A673 (cell line): Measurements from ENCODE around the gene NCBP3.

Source experiments
- CTCF ChIP-seq: fragments of 300-800, 200-600 bp; sonication (generic); conservative IDR thresholded peaks from 2 replicates; pipeline ENCODE4 v1.5.1; 2017; ENCODE audit warnings: low read depth, mild to moderate bottlenecking, antibody characterized with exemption, low read length, moderate library complexity, mixed read lengths
- EZH2 ChIP-seq: fragments of 200-600 bp; sonication (generic); IDR thresholded peaks from 2 replicates; pipeline ENCODE4 v1.6.1; 2017; ENCODE audit warnings: borderline replicate concordance, low read depth, mild to moderate bottlenecking, mixed read lengths, antibody characterized with exemption, low read length; ENCODE audit not compliant: poor library complexity, severe bottlenecking

DNA sequence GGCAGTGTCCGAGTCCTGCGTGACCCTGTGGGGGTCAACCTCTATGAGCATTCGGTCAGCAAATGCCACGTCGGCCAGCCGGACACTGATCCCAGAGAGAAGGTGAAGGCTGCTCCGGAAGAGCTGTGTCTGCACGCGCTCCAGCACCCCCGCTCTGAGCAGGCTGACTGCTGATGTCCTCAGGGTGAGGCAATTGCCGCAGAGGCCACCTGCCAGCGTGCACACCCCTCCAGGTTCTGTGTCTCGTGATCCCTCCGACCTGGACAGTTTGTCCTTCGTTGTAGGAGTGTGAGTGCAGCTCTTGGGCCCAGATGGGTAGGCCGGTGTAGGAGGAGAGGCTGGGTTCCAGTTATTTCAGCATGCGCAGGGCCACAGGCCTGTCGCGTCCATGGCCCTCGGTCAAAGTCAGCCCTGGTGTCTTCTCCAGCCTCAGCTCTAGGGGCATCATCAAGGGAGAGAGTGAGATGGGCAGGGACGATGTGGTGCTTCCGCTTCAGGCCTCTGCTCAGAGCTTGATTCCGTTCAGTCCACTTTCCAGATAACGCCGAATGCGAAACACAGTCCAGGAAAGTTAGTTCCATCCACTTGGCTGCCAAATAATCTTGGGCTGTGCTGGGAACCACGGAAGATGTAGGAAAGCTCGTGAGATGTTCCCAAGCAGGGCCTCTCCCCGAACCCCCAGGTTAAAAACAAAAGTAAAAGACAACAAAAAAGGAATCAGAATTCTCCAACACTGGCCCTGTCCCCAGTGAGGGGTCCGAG lies 15.1 kb upstream of the NCBP3 start:
- TF ChIP-seq EZH2 = no peak
- TF ChIP-seq CTCF = no peak
